ENCODE measurements around the gene ADAD1.

GRCh38 chr4:122341886-122342285 lies 36.9 kb upstream of the ADAD1 start:
- TF ChIP-seq CTCF (optimal IDR thresholded peaks at IDR 0.05 in 1 of 3, IDR thresholded peaks at IDR 0.05 in 1 of 3, conservative IDR thresholded peaks at IDR 0.05 in 1 of 3; ENCODE audit: extremely low read depth in 1 of 3, insufficient read depth in 2 of 3, low read length in 3 of 3) (no peak), EZH2 (IDR thresholded peaks at IDR 0.05; ENCODE audit: low read length) (no peak)
